HG02798 (cell line): ENCODE measurements around the gene NCBP3.
"Not testable (repeated sequence)": the region's sequence is repeated elsewhere in the genome, so short reads cannot be mapped to it uniquely, and the experiment has no call there.

Source experiments
- ATAC-seq: cut with Tn5 transposase; IDR thresholded peaks from one replicate; pipeline ENCODE4 v1.9.1; 2021; ENCODE audit warnings: mild to moderate bottlenecking; ENCODE audit not compliant: unreplicated experiment, poor library complexity

The NCBP3 gene

DNA sequence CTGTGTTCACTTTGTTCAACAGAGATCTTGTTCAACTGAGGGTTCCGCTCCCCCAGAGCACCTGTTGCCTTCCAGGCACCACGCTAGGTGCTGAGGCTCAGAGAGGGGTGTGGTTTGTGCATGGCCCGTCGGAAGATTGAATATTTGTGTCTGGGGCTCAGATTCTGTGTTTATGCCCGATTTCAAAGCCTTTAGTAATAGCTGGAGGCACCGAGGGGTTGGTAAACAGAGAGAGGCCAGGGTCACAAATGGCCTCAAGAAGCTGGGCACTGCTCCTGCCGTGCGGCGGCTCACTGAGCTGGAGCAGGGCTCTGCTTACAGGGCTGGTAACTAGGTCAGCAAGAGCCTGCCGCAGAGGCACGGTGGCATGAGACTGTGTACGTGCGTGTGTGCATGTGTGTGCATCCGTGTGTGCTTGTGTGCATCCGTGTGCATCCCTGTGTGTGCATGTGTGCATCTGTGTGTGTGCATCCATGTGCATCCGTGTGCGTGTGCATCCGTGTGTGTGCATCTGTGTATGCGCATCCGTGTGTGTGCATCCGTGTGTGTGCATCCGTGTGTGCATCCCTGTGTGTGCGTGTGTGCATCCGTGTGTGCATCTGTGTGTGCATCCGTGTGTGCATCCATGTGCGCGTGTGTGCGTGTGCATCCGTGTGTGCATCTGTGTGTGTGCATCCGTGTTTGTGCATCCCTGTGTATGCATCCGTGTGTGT is 50.5 kb downstream of the NCBP3 start:
- ATAC-seq: no peak

DNA sequence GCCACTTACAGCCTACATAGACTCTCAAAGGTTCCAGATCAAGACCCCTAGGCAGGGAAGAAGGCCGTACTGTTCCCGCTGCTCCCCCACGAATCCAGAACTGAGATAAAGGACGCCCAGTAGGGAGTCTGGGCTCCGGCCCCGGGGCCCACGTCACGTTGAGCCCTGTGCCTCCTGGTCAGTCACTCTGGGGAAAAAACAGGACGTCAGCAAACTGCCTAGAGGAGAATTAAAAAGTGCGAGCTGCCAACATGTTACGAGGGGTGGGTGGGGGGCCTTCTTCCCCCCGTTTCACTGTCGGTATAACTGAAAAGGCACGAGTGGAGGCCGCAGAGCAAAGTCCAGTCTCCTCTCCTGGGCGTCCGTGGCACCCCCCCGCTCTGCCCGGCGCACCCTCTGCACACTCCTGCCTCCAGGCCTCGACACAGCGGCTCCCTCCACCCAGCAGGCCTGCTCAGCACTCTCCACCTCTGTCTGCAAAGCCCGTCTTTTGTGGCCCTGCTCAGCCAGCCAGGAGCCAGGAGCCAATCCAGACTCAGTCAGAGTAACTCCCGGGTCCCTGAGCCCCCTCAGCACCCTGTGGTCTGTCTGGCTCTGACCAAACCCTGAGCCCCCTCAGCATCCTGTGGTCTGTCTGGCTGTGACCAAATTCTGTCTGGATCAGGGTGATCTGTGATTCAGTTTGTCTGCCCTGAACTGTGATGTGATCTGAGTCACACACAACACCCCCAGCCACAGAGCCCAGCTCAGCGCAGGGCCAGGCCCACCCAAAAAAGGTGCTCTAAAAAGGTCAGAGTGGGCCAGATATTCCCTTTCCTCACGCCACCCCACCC is 51.3 kb downstream of the NCBP3 start:
- no peak for ATAC-seq

DNA sequence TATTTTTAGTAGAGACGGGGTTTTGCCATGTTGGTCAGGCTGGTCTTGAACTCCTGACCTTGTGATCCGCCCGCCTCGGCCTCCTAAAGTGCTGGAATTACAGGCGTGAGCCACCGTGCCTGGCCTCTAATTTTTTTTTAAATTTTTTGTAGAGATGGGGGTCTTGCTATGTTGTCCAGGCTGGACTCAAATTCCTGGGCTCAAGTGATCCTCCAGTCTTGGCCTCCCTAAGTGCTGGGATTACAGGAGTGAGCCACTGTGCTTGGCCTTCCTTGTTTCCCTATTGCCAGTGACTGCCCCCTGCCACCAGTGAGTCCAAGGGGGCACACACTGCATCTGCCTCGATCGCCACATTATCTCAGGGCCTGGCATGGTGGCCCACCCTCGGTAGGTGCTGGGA is 51.9 kb downstream of the NCBP3 start:
- ATAC-seq: not testable (repeated sequence)

DNA sequence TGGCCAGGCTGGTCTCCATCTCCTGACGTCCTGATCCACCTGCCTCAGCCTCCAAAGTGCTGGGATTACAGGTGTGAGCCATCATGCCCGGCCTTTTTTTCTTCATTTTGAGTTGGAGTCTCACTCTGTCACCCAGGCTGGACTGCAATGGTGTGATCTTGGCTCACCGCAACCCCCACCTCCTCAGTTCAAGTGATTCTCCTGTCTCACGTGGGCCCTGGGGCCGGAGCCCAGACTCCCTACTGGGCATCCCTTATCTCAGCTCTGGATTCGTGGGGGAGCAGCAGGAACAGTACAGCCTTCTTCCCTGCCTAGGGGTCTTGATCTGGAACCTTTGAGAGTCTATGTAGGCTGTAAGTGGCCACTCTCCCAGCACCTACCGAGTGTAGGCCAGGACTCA is 52.8 kb downstream of the NCBP3 start:
- not testable (repeated sequence) for ATAC-seq

DNA sequence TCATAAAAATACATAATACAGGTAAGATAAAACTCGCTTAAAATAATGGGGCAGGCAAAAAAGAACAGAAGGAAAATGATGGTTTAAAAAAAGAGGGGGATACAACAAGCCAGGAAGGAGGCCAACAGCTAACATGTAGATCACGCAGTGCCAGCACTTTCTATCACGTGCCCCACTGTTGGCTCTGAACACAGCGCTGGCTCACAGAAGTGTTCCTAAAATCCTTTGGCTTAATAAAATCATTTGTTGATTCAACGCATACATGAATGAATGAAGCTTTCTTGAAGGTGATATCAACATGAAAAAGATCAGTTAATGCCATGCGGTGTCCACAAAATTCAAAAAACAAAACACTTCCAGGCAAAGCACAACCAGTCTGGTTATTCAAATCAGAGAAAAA is 53.6 kb downstream of the NCBP3 start:
- ATAC-seq: no peak

DNA sequence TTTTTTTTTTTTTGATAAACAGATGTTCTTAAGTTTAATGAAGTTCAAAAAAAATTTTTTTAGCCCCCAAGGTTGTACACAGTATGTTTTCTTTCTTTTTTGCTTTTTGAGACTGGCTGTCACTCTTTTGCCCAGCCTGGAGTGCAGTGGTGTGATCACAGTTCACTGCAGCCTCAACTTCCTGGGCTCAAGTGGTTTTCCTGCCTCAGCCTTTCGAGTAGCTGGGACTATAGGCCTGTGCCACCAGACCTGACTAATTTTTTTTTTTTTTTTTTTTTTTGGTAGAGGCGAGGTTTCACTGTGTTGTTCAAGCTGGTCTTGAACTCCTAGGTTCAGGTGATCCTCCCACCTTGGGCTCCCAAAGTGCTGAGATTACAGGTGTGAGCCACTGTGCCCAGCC is 57.8 kb downstream of the NCBP3 start:
- ATAC-seq: no peak

DNA sequence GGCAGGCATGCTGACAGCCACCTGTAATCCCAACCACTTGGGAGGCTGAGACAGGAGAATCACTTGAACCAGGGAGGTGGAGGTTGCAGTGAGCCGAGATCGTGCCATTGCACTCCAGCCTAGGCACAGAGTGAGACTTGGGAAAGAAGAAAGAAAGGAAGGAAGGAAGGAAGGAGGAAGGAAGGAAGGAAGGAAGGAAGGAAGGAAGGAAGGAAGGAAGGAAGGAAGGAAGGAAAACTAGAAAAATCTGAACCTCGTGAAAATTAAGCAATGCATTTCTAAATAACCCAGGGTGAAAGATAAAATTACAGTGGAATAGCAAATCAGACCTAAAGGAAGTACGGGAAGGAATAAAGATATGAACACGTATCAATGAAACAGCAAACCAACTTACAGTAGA is 60.7 kb downstream of the NCBP3 start:
- not testable (repeated sequence) for ATAC-seq

DNA sequence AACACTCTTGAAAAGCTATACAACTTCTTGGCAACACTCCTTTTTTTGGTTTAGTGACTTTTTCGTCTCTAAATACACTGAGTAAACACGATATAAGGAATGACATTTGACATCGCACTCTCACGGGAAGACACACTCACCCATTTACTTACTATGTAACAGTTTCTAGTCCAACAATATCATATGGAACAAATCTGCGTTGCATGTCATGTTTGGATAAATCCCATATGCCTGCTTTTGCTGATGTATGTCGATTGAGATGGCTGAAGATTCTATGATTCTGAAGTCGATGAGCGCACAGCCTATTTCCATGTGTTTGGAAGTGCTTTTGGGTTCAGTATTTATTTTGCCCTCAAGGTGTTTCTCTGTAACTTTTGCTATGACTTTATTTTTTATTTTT is 63.3 kb downstream of the NCBP3 start:
- no peak for ATAC-seq

DNA sequence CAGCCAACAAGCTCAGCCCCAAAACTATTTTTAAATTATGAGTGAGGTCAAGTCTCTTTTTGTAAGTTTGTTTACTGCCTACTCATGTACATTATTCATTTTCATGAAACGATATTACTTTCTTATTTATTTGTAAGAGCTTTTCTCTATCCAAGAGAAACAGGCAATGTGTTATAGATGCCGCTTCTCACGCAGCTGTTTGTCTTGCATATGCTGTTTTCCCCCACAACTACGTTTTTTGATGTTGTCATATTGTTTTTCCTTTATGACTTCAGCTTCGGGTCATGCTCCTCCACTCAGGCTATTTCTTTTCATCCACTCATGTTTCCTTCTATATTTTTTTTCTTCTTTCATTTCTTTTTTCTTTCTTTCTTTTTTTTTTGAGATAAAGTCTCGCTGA is 65.1 kb downstream of the NCBP3 start:
- ATAC-seq: no peak

DNA sequence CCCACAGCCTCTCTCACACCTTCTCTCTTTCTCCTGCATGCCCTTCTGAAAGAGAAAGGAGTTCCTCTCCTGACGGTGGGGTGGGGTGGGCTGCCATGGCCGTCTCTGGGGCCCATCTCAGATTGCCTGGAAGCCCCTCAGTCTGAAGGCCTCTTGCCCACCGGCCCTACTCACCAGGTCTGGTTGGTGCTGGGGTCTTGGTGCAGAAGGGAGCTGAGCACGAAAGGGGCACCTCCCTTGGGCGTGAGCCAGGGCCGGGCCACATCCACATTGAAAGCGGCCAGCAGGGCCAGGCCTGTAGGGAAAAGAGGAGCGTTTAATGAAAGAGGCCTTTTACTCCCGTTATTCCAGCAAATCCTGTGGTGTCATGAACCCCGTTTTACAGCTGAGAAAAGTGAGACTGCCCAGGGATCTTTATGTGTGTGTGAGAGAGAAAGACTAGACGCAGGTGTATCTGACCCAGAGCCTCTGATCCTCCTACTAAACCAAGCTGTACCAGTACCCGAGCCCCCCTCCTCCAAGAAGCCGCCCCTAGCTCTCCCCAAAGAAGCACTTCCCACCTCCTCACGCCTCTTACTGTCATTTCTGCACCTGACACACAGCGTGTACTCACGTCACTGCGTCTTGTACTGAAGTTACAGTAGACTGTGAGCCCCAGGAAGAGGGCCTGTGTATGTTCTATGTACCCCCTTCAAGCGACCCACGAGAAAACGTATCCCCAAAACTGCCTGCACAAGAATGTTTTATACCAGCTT is 68.5 kb downstream of the NCBP3 start:
- no peak for ATAC-seq

DNA sequence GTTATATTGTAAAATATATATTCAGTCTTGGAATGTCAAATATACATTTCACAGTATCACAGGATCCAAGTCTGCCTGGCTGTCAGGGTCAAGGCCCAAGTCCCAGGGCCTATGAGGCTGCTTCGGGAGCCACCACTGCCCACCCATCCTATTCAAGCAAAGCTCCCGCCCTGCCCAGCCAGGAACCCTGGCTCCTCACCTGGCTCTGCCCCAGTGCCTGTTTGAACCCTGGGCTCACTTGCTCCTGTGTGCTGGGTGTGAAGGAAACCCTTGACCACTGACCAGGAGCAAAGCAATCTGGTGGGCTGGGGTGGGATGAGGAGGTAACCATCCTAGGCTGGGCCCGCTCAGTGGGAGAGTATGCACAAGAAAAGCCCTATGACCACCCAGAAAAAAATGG is 72.1 kb downstream of the NCBP3 start:
- ATAC-seq: no peak

DNA sequence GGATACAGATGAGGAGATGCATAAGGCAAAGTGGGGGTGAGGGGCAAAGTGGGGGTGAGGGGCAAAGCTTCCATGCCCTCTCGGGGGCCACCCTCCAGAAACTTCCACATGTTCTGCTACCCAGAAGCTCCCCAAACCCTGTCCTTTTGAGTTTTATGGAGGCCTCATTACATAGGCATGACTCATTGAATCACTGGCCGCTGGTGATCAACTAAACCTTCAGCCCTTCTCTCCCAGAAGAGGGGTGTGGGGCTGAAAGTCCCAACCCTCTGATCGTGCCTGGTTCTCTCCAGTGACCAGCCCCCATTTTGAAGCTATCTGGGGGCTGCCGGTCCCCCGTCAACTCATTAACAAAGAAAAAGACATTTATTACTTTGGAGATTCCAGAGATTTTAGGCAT is 72.5 kb downstream of the NCBP3 start:
- ATAC-seq: no peak

DNA sequence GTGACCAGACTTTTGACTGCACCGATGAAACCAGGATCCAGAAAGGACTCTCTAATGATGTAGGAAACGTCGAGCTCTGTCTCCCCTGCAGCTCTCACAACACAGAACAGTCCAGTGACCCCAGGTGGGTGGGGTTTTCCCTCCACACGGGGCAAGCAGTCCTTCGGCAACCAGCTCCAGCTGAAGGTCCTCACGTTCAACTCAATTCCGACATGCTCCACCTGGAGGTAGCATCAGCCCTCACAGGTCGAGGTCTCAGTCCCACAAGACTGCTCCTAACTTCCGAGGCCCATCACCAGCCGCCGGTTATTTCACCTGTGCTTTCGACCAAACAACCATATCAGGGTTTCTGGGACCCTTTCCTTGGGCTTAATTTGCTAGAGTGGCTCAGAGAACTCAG is 73.3 kb downstream of the NCBP3 start:
- ATAC-seq: no peak

DNA sequence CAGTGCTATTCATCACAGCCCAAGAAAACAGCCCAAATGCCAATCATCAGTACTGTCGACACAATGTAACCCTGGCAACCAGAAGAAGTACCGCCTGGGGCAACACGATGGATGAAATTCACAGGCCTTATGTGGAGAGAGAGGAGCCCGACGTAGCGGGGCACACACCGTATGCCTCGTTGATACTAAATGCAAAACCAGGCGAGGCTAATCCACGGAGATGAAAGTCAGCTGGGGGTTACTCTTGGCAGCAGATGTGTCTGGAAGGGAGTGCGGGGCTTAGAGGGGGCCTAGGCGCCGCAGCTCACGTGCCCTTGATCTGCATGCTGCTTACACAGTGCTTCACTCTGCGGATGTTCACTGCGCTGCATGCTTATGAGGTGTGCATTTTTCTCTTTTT is 74.9 kb downstream of the NCBP3 start:
- ATAC-seq: no peak

DNA sequence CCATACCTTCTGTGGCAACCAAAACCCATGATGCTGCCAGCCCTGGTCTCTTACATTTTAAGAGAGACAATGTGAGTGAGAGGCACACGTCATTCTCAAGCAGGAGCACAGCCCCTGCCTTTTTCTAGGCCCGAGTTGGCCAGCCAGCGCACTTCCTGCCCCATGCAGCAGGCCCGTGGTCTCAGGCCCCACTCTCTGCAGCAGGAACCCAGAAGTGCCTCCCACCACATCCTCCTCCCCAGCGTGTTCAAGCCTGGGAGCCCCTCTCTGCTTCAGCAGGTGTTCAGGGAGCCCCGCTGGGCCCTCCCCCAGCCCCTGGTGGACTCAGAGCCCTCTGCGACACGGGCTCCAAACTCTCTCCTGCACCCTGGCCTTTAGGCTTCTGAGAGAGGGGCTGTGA is 75.6 kb downstream of the NCBP3 start:
- ATAC-seq: no peak

DNA sequence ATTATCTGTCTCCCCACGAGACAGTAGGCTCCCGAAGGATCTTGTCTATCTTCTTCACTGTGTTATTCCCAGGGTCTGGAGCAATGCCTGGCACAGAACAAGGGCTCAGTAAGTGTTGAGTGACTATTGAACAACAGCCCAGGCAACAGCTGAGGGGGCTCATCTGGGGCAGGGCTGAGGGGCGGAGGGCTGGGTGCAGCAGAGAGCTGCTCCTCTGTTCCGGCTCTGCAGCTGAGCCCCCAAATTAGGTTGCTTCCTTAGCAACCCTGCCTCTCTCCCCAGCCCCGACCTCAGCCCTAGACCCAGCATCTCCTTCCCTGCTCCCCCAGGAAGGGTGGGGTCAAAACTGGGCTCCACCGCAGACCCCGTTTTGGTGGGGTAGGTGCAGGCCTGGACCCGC is 77.3 kb downstream of the NCBP3 start:
- ATAC-seq: no peak

DNA sequence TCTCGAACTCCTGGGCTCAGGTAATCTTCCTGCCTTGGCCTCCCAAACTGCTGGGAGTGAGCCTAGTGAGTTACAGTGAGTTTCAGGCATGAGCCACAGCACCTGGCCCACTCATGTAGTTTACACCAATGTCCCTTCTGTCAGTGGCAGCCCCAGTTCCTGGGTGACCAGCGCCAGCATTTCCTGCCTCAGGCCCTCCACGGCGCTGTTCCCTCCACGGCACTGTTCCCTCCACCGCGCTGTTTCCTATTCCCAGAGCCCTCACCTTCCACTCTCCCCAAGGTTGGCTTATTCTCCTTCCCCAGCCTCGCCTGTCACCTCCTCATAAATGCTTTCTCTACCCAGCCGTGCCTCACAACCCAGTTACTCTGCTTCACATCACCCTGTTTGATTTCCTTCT is 77.7 kb downstream of the NCBP3 start:
- no peak for ATAC-seq

DNA sequence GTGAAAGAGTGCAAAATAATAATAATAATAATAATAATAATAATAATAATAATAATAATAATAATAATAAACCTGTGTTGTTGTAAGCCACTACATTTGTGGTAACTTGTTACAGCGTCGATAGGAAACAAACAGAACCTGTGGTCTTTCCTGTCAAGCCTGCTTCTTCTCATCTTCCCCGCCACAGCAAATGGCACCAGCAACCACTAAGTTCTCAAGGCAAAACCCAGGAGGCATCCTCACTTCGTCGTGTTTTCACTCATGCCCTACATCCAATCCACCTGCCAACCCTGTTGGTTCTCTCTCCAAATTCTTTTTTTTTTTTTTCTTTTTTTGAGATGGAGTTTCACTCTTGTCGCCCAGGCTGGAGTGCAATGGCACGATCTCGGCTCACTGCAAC is 79.3 kb downstream of the NCBP3 start:
- no peak for ATAC-seq

DNA sequence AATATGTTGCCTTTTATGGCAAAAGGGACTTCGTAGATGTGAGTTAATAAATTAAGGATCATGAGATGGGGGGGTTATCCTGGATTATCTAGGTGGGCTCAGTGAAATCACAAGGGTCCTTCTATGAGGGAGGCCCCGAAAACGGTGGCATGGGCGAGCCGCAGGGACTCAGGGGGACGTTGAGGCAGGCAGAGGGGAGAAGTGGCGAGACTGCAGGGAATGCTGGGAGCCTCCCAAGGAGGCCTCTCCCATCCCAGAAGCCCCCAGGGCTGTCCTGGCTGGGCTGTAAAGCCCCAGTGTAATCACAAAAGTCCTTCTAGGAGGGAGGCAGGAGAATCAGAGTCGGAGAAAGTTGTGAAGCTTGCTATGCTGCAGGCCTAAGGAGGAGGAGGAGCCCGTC is 80.1 kb downstream of the NCBP3 start:
- no peak for ATAC-seq

DNA sequence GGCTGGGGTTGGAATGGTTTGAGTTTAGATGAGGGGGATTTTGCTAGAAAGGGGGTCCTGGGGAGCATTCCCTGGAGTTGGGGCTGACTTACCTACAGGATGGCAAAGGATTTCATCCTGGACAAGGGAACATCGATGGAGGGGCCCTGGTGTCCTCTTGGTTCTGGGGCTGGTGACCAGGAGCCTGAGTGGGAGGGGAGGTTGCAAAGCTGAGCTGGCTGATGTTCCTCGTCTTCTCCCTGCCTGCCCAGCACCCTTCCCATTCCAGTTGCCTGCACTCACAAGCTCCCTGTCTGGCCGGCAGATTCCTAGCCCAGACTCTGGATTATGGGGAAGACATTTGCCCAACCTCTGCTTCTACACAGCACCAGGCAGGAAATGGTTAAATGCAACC is 82.3 kb downstream of the NCBP3 start:
- no peak for ATAC-seq
